ENCODE results near the gene CNTNAP5.
A peak's percentile ranks its signal among the peaks of the same experiment; 100 is the strongest.

The CNTNAP5 gene

GRCh38 chr2:124610866-124611265 lies 585.8 kb downstream of the CNTNAP5 start:
- no peak for DNase-seq (ENCODE audit: low spot score)

- DNase-seq (ENCODE audit: low spot score), result no peak
Measured at GRCh38 chr2:124623560-124623959, 598.5 kb downstream of the CNTNAP5 start.

- peak; percentile 9 for DNase-seq (ENCODE audit: low spot score)
Measured at GRCh38 chr2:124625561-124625960, 600.5 kb downstream of the CNTNAP5 start.

- no peak for DNase-seq (ENCODE audit: low spot score)
Measured at GRCh38 chr2:124626993-124627392, 601.9 kb downstream of the CNTNAP5 start.

GRCh38 chr2:124633812-124634211 lies 608.7 kb downstream of the CNTNAP5 start:
- DNase-seq (ENCODE audit: low spot score), result no peak

GRCh38 chr2:124639524-124639923 lies 614.4 kb downstream of the CNTNAP5 start:
- DNase-seq (ENCODE audit: low spot score), result no peak

- DNase-seq (ENCODE audit: low spot score), result no peak
Measured at GRCh38 chr2:124640221-124640750, 615.2 kb downstream of the CNTNAP5 start.

- DNase-seq (ENCODE audit: low spot score), result no peak
Measured at GRCh38 chr2:124646166-124646815, 621.2 kb downstream of the CNTNAP5 start.

GRCh38 chr2:124647245-124647644 lies 622.2 kb downstream of the CNTNAP5 start:
- no peak for DNase-seq (ENCODE audit: low spot score)

GRCh38 chr2:124647663-124648062 lies 622.6 kb downstream of the CNTNAP5 start:
- no peak for DNase-seq (ENCODE audit: low spot score)

- DNase-seq (ENCODE audit: low spot score), result no peak
Measured at GRCh38 chr2:124649001-124649400, 623.9 kb downstream of the CNTNAP5 start.

GRCh38 chr2:124652099-124652498 lies 627.0 kb downstream of the CNTNAP5 start:
- no peak for DNase-seq (ENCODE audit: low spot score)

- no peak for DNase-seq (ENCODE audit: low spot score)
Measured at GRCh38 chr2:124658373-124658772, 633.3 kb downstream of the CNTNAP5 start.

- no peak for DNase-seq (ENCODE audit: low spot score)
Measured at GRCh38 chr2:124661558-124661957, 636.5 kb downstream of the CNTNAP5 start.

GRCh38 chr2:124662946-124663644 lies 638.0 kb downstream of the CNTNAP5 start:
- no peak for DNase-seq (ENCODE audit: low spot score)

GRCh38 chr2:124663645-124663997 lies 638.5 kb downstream of the CNTNAP5 start:
- no peak for DNase-seq (ENCODE audit: low spot score)

GRCh38 chr2:124664363-124664762 lies 639.3 kb downstream of the CNTNAP5 start:
- DNase-seq (ENCODE audit: low spot score), result no peak

- DNase-seq (ENCODE audit: low spot score), result no peak
Measured at GRCh38 chr2:124666976-124667375, 641.9 kb downstream of the CNTNAP5 start.

GRCh38 chr2:124668161-124668560 lies 643.1 kb downstream of the CNTNAP5 start:
- no peak for DNase-seq (ENCODE audit: low spot score)

GRCh38 chr2:124670187-124670586 lies 645.1 kb downstream of the CNTNAP5 start:
- no peak for DNase-seq (ENCODE audit: low spot score)

GRCh38 chr2:124678043-124678442 lies 653.0 kb downstream of the CNTNAP5 start:
- no peak for DNase-seq (ENCODE audit: low spot score)

- no peak for DNase-seq (ENCODE audit: low spot score)
Measured at GRCh38 chr2:124683536-124684428, 658.7 kb downstream of the CNTNAP5 start.

GRCh38 chr2:124689348-124689747 lies 664.3 kb downstream of the CNTNAP5 start:
- no peak for DNase-seq (ENCODE audit: low spot score)

Data from globus pallidus (tissue), 1 donor.